RWPE1 (cell line): ENCODE results near the gene TMEM135.

Experiments used
- CTCF ChIA-PET: fragments of 350-600 bp; sonication (Branson Sonifier 250); formaldehyde crosslinking; extraction: SDS; loops from one replicate; lab custom pipeline; 2021; lab: Yijun Ruan, JAX
- POLR2A ChIA-PET: fragments of 400-600 bp; formaldehyde crosslinking; extraction: SDS; loops from one replicate; lab custom pipeline; 2020; ENCODE audit warnings: antibody characterized with exemption; ENCODE audit not compliant: low non-redundant PET; lab: Yijun Ruan, JAX
- DNase-seq: peaks from one replicate; pipeline ENCODE4 v3.0.0; 2012; ENCODE audit warnings: low spot score
- H3K27ac ChIP-seq: fragments of 450-650 bp; 2 replicates; pipeline ENCODE4 v1.5.1; 2017
- TF ChIP-seq, protein P1 (sequence below): fragments of 450-650 bp; conservative IDR thresholded peaks from 2 replicates; pipeline ENCODE4 v1.5.1; 2017; ENCODE audit warnings: low read depth, mild to moderate bottlenecking

Gene TMEM135

DNA sequence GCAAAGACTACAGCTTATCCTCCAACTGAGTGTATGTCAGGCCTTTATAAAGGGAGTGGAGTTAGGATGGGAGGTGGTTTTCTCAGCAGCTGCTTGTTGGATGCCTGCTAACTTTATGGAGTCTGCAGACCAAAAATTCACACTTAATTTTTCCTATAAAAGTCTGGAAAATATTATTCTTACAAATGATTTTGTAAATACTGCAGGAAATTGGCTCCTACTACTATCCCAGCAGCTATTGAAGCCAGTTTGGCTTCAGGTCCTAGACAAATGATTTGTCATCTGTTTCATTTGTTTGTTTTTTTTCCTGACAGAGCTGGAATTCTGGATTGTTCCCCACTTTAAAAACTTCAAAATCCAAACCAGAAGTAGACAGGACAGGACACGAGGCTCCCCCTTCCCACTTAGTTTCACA lies 292.5 kb downstream of the TMEM135 start:
- POLR2A ChIA-PET, result interaction anchor here (0.6 kb wide), 1 partner anchor 11 kb away, joined by 5 read pairs; no protein-coding TSS in a partner anchor
- CTCF ChIA-PET, result interaction anchor here (0.7 kb wide), 1 partner anchor 687 kb away, joined by 3 read pairs; no protein-coding TSS in a partner anchor
- TF ChIP-seq, protein P1, sequence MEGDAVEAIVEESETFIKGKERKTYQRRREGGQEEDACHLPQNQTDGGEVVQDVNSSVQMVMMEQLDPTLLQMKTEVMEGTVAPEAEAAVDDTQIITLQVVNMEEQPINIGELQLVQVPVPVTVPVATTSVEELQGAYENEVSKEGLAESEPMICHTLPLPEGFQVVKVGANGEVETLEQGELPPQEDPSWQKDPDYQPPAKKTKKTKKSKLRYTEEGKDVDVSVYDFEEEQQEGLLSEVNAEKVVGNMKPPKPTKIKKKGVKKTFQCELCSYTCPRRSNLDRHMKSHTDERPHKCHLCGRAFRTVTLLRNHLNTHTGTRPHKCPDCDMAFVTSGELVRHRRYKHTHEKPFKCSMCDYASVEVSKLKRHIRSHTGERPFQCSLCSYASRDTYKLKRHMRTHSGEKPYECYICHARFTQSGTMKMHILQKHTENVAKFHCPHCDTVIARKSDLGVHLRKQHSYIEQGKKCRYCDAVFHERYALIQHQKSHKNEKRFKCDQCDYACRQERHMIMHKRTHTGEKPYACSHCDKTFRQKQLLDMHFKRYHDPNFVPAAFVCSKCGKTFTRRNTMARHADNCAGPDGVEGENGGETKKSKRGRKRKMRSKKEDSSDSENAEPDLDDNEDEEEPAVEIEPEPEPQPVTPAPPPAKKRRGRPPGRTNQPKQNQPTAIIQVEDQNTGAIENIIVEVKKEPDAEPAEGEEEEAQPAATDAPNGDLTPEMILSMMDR, result no peak
- no peak for DNase-seq
- H3K27ac ChIP-seq, result no peak overlapping the region

DNA sequence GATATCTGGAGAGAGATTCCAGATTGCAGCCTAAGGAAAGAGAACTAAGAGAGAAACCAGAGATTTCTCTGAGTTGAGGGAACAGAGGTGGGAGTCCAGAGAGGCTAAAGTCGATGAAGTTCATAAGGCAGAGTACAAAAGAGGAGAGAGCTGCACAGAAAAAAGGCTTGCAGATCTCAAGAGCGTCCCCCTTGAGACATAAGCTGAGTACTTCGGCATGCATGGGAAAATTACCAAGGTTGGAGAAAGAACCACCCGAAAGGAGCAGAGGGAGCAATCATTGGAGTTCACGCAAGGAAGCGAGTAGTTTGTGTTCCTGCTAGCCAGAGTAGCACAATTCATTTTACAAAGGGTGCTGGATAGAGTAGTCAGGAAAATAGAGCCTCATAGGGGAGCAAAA lies 293.5 kb downstream of the TMEM135 start:
- ChIA-PET CTCF (no interaction called here), POLR2A (no interaction called here)
- TF ChIP-seq, protein P1, result no peak
- no peak overlapping the region for H3K27ac ChIP-seq
- no peak for DNase-seq

DNA sequence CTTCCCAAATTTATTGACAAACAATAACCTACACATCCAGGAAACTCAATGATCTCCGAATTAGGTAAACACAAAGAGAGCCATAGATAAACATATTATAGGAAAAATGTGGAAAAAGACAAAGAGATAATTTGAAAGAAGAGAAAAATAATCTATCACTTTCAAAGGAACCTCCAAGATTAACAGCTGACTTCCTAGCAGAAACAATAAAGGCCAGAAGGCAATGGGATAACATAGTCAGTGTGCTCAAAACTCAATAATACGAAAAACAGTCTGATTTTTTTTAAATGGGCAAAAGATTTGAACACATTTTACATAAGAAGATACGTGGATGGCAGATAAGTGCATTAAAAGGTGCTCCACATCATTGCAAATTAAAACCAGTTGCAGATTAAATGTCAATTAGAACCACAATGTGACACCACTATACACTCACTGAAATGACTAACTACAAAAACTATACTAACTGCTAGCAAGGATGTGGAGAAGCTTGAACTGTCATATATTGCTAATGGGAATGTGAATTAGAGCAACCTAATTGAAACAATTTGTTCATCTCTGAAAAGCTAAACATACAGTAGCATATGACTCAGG lies 300.4 kb downstream of the TMEM135 start:
- CTCF ChIA-PET, result interaction anchor here (0.5 kb wide), 1 partner anchor 418 kb away, joined by 4 read pairs; no protein-coding TSS in a partner anchor
- no peak overlapping the region for H3K27ac ChIP-seq
- TF ChIP-seq, protein P1, result no peak
- POLR2A ChIA-PET, result no interaction called here
- no peak for DNase-seq

DNA sequence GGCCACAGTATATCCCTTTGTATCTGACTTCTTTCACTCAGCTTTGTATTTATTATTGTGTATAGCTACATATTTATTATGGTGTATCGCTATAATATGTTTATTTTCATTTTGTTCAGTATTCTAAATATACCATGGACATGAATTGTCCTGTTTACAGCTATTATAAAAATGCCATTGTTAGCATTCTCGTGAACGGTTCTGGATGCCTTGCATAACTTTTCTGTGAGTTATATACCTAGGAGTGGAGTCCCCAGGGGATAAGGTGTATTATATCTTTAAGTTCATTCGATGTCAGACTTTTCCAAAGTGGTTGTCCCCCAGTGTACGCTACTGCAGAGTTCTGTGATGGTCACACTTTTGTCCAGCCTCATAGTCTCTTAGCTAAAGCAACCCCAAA lies 301.7 kb downstream of the TMEM135 start:
- DNase-seq, result no peak
- POLR2A ChIA-PET, result no interaction called here
- TF ChIP-seq, protein P1, result no peak
- CTCF ChIA-PET, result no interaction called here
- no peak overlapping the region for H3K27ac ChIP-seq

DNA sequence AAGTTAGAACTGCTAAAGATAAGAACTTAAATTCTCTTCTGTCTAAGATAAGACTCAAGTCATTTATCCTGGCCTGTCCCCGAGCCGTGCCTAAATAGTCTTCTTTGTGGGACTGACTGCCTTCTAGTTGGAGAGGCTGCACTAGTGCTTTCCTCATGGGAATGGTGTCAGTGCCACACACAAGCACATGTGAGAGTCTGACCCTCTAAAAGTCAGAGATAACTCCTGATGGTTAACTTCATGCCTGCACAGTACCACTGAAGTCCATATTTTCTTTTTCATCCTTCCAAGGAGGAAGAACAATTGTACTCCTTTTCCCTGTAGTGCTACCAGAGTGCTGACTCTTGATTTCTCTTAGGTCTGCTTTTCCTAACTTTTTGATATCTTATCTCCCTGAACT lies 309.7 kb downstream of the TMEM135 start:
- DNase-seq, result no peak
- ChIA-PET CTCF (no interaction called here), POLR2A (no interaction called here)
- H3K27ac ChIP-seq, result no peak overlapping the region
- TF ChIP-seq, protein P1, result no peak

DNA sequence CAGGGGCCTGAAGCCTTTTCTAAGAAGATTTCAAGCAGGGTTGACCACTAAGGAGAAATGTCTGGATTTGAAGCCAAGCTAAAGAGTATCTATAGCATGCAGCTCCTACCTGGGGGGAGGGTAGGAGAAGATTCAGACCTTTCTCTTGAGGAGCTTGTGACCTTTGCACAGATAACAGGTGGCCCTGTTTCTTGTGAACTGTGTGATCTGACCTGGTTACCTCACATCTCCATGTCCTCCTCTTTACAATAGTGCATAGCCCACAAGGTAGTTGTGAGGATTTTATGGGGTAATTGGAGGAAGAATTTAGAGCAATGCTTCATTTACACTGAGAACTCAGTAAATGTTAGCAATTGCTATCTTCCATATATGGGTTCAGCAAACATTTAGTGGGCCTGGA lies 310.1 kb downstream of the TMEM135 start:
- CTCF ChIA-PET, result no interaction called here
- DNase-seq, result no peak
- no peak overlapping the region for H3K27ac ChIP-seq
- TF ChIP-seq, protein P1, result no peak
- POLR2A ChIA-PET, result no interaction called here
